ENCODE measurements around the gene RHBDF2.

GRCh38 chr17:76431509-76431908 is 69.7 kb downstream of the RHBDF2 start:
- TF ChIP-seq POLR2A (IDR thresholded peaks at IDR 0.05) (no peak), CTCF (IDR thresholded peaks at IDR 0.05) (no peak)
